Muscle layer of duodenum (tissue), 2 donors: ENCODE measurements around the gene H1-8.

ENCODE experiments used
- H3K27ac ChIP-seq: one replicate; pipeline ENCODE4 v1.7.0; 2013; ENCODE audit warnings: mild to moderate bottlenecking, low read length
- H3K27me3 ChIP-seq: one replicate; pipeline ENCODE4 v1.7.0; 2013; ENCODE audit warnings: low read depth, mild to moderate bottlenecking, control low read depth, low read length
- H3K36me3 ChIP-seq, 2 donors: one replicate each; pipeline ENCODE4 v1.7.0; 2013; ENCODE audit warnings: low read length in 2 of 2, control low read depth in 1 of 2, mild to moderate bottlenecking in 1 of 2; ENCODE audit not compliant: insufficient read depth in 2 of 2, control insufficient read depth in 1 of 2
- H3K4me1 ChIP-seq, 2 donors: one replicate each; pipeline ENCODE4 v1.7.0; 2013; ENCODE audit warnings: low read length in 2 of 2, mild to moderate bottlenecking in 2 of 2, control low read depth in 1 of 2, moderate library complexity in 1 of 2; ENCODE audit not compliant: insufficient read depth in 2 of 2, control insufficient read depth in 1 of 2
- H3K4me3 ChIP-seq, 2 donors: one replicate each; pipeline ENCODE4 v1.7.0; 2013; ENCODE audit warnings: low read length in 2 of 2, low read depth in 1 of 2, mild to moderate bottlenecking in 1 of 2
- H3K9me3 ChIP-seq, 2 donors: one replicate each; pipeline ENCODE4 v1.7.0; 2013; ENCODE audit warnings: low read length in 2 of 2, control low read depth in 1 of 2, mild to moderate bottlenecking in 1 of 2; ENCODE audit not compliant: control insufficient read depth in 1 of 2
- donor health status: healthy.

Gene H1-8

GRCh38 chr3:129577366-129577765 lies 34.4 kb downstream of the H1-8 start:
- H3K4me3 ChIP-seq = no peak overlapping the region
- no peaks in the 10 kb centered on the region for H3K9me3 ChIP-seq
- H3K4me1 ChIP-seq = peaks cover 6 to 18% of the 10 kb centered on the region in 2 donors
- H3K36me3 ChIP-seq = peaks cover 0 to 26% of the 10 kb centered on the region in 2 donors
- H3K27me3 ChIP-seq = no peaks in the 10 kb centered on the region
- no peak overlapping the region for H3K27ac ChIP-seq

- no peak overlapping the region for H3K4me3 ChIP-seq
- no peaks in the 10 kb centered on the region for H3K27me3 ChIP-seq
- no peaks in the 10 kb centered on the region for H3K9me3 ChIP-seq
- peaks cover 0 to 24% of the 10 kb centered on the region in 2 donors for H3K36me3 ChIP-seq
- peaks cover 6 to 18% of the 10 kb centered on the region in 2 donors for H3K4me1 ChIP-seq
- no peak overlapping the region for H3K27ac ChIP-seq
Measured at GRCh38 chr3:129577925-129578786, 35.2 kb downstream of the H1-8 start.

GRCh38 chr3:129579991-129580390 lies 37.0 kb downstream of the H1-8 start:
- Histone ChIP-seq H3K4me3 (no peak overlapping the region), H3K9me3 (no peaks in the 10 kb centered on the region), H3K36me3 (peaks cover under 1 to 14% of the 10 kb centered on the region in 2 donors), H3K27me3 (no peaks in the 10 kb centered on the region), H3K27ac (no peak overlapping the region), H3K4me1 (peaks cover 6 to 18% of the 10 kb centered on the region in 2 donors)

DNA sequence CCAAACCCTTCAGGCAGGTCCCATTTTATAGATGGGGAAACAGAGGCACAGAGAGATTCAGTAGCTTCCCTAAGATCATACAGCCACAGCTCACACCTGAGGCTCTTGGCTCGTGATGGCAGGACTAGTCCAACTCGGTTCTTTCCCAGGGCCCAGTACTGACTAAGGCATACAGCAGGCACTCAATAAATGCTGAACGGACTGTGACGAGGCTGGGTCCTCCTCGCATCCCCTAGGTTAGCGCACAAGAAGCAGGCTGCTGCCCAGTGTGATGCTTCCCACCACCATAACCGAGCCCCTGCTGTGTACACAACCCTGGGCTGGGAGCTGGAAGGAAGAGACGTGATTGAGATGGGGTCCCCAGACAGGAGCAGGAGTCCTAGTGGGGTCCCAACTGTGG lies 38.6 kb downstream of the H1-8 start:
- peaks cover under 1 to 20% of the 10 kb centered on the region in 2 donors for H3K4me1 ChIP-seq
- peaks cover 10 to 21% of the 10 kb centered on the region in 2 donors for H3K36me3 ChIP-seq
- no peaks in the 10 kb centered on the region for H3K9me3 ChIP-seq
- no peak overlapping the region for H3K4me3 ChIP-seq
- H3K27ac ChIP-seq = no peak overlapping the region
- no peaks in the 10 kb centered on the region for H3K27me3 ChIP-seq

DNA sequence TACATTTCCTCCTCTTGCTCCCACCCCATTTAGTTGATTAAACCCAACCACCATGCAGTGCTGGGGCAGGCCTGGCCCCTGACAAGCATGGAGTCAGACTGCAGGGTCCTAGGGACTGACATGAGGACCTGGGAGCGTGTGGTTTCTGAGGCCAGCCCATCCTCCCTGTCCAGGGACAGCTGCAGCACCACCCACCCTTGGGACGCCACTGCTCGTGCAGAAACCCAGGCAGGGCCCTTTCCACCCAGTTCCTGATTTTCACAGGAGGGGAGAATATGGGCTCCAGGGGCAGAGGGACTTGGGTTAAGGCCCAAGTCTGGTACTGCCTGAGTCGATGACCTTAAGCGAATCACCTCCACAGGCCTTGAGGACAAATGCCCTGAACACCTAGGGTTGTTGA lies 39.8 kb downstream of the H1-8 start:
- H3K4me1 ChIP-seq = peaks cover 0 to 24% of the 10 kb centered on the region in 2 donors
- H3K36me3 ChIP-seq = peaks cover 10 to 21% of the 10 kb centered on the region in 2 donors
- no peak overlapping the region for H3K27ac ChIP-seq
- H3K9me3 ChIP-seq = no peaks in the 10 kb centered on the region
- no peaks in the 10 kb centered on the region for H3K27me3 ChIP-seq
- H3K4me3 ChIP-seq = no peak overlapping the region

GRCh38 chr3:129583289-129583688 lies 40.3 kb downstream of the H1-8 start:
- peaks cover 10 to 21% of the 10 kb centered on the region in 2 donors for H3K36me3 ChIP-seq
- H3K27me3 ChIP-seq = no peaks in the 10 kb centered on the region
- H3K4me3 ChIP-seq = no peak overlapping the region
- H3K27ac ChIP-seq = no peak overlapping the region
- peaks cover 0 to 20% of the 10 kb centered on the region in 2 donors for H3K4me1 ChIP-seq
- H3K9me3 ChIP-seq = no peaks in the 10 kb centered on the region

DNA sequence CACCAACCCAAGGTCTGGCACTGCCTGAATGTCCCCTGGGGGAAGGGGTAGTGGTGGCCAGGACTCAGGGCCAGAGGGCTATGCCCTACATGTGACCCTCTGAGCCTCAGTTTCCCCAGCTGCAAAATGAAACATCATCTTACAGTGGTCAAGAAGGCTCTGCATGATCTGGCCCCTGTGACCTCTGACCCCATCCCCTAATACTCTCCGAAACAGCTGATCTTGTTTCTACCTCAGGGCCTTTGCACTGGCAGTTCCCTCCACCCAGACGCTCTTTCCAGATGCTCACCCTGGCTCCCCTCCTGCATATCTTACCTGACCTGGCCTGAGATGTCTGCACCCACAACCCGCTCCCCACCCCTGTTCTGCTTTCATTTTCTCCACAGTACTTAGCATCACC lies 41.7 kb downstream of the H1-8 start:
- H3K36me3 ChIP-seq = peaks cover 10 to 21% of the 10 kb centered on the region in 2 donors
- no peaks in the 10 kb centered on the region for H3K9me3 ChIP-seq
- H3K27me3 ChIP-seq = no peaks in the 10 kb centered on the region
- no peak overlapping the region for H3K27ac ChIP-seq
- H3K4me3 ChIP-seq = no peak overlapping the region
- peaks cover 0 to 11% of the 10 kb centered on the region in 2 donors for H3K4me1 ChIP-seq

- Histone ChIP-seq H3K36me3 (peaks cover 10 to 21% of the 10 kb centered on the region in 2 donors), H3K27ac (no peak overlapping the region), H3K27me3 (no peaks in the 10 kb centered on the region), H3K9me3 (no peaks in the 10 kb centered on the region), H3K4me3 (no peak overlapping the region), H3K4me1 (peaks cover 0 to 11% of the 10 kb centered on the region in 2 donors)
Measured at GRCh38 chr3:129585949-129586657, 43.1 kb downstream of the H1-8 start.

DNA sequence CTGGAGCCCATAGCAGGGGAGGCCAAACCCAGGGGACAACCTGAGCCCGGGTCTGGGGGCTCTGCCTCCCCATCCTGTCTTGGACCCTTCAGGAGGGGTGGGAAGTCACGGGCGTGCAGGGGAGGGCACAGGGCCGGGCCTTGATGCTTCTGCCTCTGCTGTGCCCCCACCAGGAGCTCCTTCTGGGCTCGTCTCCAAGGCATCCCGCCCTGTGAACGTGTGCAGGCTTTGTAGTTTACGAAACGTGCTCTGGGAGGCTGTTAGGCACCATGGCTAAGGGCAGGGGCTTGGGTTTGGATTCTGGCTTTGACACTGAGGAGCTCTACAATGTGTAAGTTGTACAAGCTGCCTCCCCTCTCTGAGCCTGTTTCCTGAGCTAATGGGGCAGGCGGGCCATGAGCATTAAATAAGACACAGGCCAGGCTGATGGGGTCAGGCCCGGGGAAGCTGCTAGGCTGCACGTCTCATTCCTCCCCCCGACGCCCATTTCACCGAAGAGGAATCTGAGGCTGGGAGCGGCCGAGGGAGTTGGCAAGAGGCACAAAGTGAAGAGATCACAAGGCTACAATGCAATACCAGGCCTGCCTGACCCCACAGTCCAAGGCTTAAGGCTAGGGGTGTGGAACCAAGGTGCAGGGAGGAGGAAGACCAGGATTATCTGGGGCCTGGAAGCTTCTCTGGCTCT lies 43.9 kb downstream of the H1-8 start:
- H3K4me3 ChIP-seq = no peak overlapping the region
- H3K4me1 ChIP-seq = peaks cover under 1 to 13% of the 10 kb centered on the region in 2 donors
- H3K9me3 ChIP-seq = no peaks in the 10 kb centered on the region
- H3K27me3 ChIP-seq = no peaks in the 10 kb centered on the region
- no peak overlapping the region for H3K27ac ChIP-seq
- peaks cover 10 to 21% of the 10 kb centered on the region in 2 donors for H3K36me3 ChIP-seq

DNA sequence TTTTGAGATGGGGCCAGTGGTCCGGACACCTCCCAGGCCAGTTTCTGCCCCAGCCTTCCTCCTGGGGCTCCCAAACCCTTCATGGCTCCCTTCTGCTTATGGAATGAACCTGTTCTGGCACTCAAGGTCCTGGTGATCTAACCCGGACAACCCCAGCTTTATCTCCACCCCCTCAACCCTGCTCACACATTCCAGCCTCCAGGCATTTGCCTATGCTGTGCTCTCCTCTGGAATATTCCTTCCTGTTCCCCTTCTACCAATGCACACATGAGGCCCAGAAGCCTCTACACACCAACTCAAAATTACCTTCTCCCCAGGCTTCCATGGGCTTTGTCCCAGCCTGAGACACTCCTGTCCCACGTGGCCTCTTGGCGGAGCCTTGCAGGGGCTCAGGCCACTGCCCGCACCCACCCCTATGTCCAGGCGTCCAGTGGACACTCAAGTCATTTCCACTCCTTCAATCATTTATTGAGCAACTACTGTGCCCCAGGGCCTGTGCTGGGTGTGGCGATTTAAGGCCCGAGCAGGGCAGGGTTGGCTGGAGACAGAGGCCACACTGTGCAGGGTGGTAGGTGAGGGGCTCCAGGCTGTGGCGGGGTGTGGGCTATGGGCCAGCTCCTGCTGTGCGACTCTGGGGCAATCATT lies 44.7 kb downstream of the H1-8 start:
- Histone ChIP-seq H3K4me1 (peaks cover 3 to 19% of the 10 kb centered on the region in 2 donors), H3K27ac (no peak overlapping the region), H3K36me3 (peaks cover 10 to 16% of the 10 kb centered on the region in 2 donors), H3K27me3 (no peaks in the 10 kb centered on the region), H3K4me3 (no peak overlapping the region), H3K9me3 (no peaks in the 10 kb centered on the region)
